OCI-LY3 (cell line): ENCODE data around the gene TREML4.

ENCODE experiments used
- CTCF ChIP-seq: fragments of 200-600, 300-600 bp; sonication (generic); IDR thresholded peaks from 2 replicates; pipeline ENCODE4 v1.5.1; 2014; ENCODE audit warnings: antibody characterized with exemption, low read length, low read depth
- EZH2phosphoT487 ChIP-seq: fragments of 200-600 bp; shearing (Covaris generic); IDR thresholded peaks from 2 replicates; pipeline ENCODE4 v1.6.1; 2018; ENCODE audit warnings: antibody characterized with exemption, mixed run types, low read depth

- TF ChIP-seq CTCF (no peak), EZH2phosphoT487 (no peak)
Measured at GRCh38 chr6:41200296-41200900, 27.8 kb upstream of the TREML4 start.
